Prostate gland (tissue), 2 donors: Measurements from ENCODE around the gene TSPOAP1.

ENCODE experiments used
- CTCF ChIP-seq, 4 experiments: fragments of 200-600 bp in 2 of 4; fragments of 450-650 bp in 2 of 4; sonication (generic) in 2 of 4; IDR thresholded peaks; 1 replicate in 3 of 4; 2 replicates in 1 of 4; pipeline ENCODE4 v1.5.1; 2016 to 2019; ENCODE audit warnings: antibody characterized with exemption in 4 of 4, mild to moderate bottlenecking in 2 of 4, moderate library complexity in 2 of 4
- POLR2A ChIP-seq: fragments of 450-650 bp; IDR thresholded peaks from one replicate; pipeline ENCODE4 v1.6.1; 2016; ENCODE audit warnings: antibody characterized with exemption, mild to moderate bottlenecking
- POLR2AphosphoS5 ChIP-seq: sonication (generic); formaldehyde crosslinking; IDR thresholded peaks from one replicate; pipeline ENCODE4 v1.6.1; 2017; ENCODE audit warnings: antibody characterized with exemption

- no peak for TF ChIP-seq CTCF (IDR thresholded peaks at IDR 0.05)
- TF ChIP-seq POLR2A = no peak
- no peak for TF ChIP-seq POLR2AphosphoS5
Measured at GRCh38 chr17:58367461-58367860, 38.9 kb upstream of the TSPOAP1 start.
